Measurements from ENCODE around the gene MRI1.
"Not testable (repeated sequence)": the region's sequence is repeated elsewhere in the genome, so short reads cannot be mapped to it uniquely, and the experiment has no call there.

The MRI1 gene

DNA sequence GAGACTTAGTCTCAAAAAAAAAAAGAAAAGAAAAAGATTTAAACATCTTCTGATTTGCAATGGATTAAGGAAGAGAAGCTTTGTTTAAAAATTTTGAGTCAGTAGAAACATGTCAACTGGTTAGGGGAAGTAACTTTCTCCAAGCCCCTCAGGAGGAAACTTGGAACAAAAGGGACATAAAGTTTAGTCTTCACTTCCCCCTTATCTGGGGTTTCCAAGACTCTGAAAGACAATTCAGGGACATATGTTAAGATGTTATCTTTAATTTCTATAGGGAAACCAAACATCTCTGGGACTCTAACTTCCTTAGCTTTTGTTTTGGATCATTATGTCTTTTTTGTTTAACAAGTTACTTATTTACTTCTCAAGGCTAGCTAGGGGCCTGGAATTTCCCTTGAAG is 20.1 kb upstream of the MRI1 start:
- TF ChIP-seq, protein P1, sequence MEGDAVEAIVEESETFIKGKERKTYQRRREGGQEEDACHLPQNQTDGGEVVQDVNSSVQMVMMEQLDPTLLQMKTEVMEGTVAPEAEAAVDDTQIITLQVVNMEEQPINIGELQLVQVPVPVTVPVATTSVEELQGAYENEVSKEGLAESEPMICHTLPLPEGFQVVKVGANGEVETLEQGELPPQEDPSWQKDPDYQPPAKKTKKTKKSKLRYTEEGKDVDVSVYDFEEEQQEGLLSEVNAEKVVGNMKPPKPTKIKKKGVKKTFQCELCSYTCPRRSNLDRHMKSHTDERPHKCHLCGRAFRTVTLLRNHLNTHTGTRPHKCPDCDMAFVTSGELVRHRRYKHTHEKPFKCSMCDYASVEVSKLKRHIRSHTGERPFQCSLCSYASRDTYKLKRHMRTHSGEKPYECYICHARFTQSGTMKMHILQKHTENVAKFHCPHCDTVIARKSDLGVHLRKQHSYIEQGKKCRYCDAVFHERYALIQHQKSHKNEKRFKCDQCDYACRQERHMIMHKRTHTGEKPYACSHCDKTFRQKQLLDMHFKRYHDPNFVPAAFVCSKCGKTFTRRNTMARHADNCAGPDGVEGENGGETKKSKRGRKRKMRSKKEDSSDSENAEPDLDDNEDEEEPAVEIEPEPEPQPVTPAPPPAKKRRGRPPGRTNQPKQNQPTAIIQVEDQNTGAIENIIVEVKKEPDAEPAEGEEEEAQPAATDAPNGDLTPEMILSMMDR (IDR thresholded peaks at IDR 0.05; ENCODE audit: insufficient read depth, low read depth, low read length, missing control alignments) = no peak
- H3K4me3 ChIP-seq (ENCODE audit: low read depth, low read length) = no peak overlapping the region
- no peak for DNase-seq (ENCODE audit: low read depth)

DNA sequence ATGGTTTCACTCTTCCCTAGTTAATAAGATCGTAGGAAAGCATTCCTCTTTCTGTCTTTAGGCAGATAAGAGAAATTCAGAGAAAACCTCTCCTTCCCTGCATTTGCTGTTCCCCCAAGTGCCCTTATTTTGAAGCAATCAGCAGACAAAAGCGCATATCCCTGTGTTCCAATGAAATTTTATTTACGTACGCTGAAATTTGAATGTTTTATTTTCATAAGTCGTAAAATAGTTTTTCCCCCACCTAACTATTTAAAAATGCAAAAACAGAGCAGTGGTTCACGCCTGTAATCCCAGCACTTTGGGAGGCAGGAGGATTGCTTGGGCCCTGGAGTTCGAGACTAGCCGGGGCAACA is 17.2 kb upstream of the MRI1 start:
- no peak for DNase-seq (ENCODE audit: low read depth)
- peak overlapping the region; percentile 55 for H3K4me3 ChIP-seq (ENCODE audit: low read depth, low read length)
- TF ChIP-seq, protein P1 (IDR thresholded peaks at IDR 0.05; ENCODE audit: insufficient read depth, low read depth, low read length, missing control alignments) = no peak

DNA sequence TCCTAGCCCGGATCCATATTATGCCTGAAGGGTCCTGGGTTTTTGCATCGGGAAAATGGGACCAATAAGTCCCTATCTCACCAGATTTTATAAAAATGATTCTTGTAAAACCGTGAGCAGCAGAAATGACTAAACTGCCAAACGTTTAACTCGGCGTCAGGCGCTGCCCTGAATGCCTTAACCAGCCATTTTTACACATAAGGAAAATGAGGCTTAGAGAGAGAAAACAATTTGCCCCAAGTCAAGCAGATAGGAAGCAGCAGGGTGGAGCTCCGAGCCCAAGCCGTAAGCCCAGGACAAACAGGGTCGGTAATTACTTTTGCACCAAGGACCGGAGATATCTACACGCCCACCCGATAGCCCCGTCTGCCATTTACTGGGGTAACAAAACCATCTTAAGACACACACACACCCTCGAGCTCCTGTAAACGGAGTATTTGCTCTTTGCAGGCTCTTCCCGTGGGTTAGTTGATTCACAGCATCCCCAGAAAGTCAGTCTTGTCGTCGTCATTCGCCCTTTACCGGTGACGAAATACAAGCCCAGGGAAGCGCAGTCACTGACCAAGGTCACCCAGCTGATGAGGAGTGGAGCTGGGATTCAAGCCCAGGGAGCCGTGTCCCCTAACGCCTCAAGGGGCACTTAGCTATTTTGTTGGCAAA is 16.0 kb upstream of the MRI1 start:
- DNase-seq (ENCODE audit: low read depth) = peak; percentile 26
- TF ChIP-seq, protein P1 (IDR thresholded peaks at IDR 0.05; ENCODE audit: insufficient read depth, low read depth, low read length, missing control alignments) = no peak
- peak overlapping the region; percentile 81 for H3K4me3 ChIP-seq (ENCODE audit: low read depth, low read length)

DNA sequence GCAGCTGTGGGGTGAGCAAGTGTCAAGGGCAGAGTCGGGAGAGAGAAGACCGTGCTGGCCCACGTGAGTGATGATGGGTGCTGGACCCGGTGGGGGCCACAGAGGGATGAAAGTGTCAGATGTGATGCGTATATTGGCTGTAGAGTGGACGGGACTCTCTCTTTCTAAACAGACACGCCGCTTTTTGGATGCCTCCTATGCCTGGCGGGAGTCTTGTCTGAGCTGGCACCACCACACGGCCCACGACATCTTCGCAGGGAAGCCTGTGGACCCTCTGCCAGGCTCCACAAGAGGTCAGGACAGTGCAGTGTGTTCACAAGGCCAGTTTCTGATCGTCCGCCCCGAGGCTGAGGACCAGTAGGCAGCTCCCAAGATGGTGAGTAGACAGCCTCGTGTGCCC is 12.9 kb upstream of the MRI1 start:
- DNase-seq (ENCODE audit: low read depth) = no peak
- TF ChIP-seq, protein P1 (IDR thresholded peaks at IDR 0.05; ENCODE audit: insufficient read depth, low read depth, low read length, missing control alignments) = no peak

DNA sequence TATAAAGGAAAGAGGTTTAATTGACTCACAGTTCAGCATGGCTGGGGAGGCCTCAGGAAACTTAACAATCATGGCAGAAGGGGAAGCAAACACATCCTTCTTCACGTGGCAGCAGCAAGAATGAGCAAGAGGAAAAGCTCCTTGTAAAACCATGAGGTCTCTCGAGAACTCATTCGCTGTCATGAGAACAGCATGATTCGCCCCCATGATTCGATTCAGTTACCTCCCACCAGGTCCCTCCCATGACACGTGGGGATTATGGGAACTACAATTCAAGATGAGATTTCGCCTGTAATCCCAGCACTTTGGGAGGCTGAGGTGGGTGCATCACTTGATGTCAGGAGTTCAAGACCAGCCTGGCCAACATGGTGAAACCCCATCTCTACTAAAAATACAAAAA is 10.7 kb upstream of the MRI1 start:
- not testable (repeated sequence) for H3K4me3 ChIP-seq (ENCODE audit: low read depth, low read length); DNase-seq (ENCODE audit: low read depth)

More for the DNA sequence above, 12.9 kb upstream of the MRI1 start:
- no peak overlapping the region for H3K4me3 ChIP-seq (ENCODE audit: low read depth, low read length)

DNA sequence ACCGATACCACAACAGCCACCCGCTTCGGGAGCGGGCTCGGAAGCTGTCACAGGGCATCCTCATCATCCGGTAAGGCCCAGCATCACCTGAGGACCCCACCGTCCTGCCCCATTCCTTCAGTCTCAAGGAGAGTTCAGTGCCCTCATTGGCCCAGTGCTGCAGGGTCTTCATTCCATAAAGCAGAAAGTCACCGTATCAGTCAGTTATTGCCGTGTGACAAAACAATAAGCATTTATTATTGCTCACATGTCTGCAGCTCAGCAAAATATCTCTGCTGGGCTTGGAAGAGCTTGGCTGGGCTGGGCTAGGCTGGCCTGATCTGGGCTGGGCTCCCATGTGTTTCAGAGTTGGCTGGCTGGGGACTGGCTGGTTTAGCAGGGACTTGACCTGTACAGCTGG is 8.1 kb upstream of the MRI1 start:
- DNase-seq (ENCODE audit: low read depth) = no peak
- TF ChIP-seq, protein P1 (IDR thresholded peaks at IDR 0.05; ENCODE audit: insufficient read depth, low read depth, low read length, missing control alignments) = no peak
- no peak overlapping the region for H3K4me3 ChIP-seq (ENCODE audit: low read depth, low read length)

DNA sequence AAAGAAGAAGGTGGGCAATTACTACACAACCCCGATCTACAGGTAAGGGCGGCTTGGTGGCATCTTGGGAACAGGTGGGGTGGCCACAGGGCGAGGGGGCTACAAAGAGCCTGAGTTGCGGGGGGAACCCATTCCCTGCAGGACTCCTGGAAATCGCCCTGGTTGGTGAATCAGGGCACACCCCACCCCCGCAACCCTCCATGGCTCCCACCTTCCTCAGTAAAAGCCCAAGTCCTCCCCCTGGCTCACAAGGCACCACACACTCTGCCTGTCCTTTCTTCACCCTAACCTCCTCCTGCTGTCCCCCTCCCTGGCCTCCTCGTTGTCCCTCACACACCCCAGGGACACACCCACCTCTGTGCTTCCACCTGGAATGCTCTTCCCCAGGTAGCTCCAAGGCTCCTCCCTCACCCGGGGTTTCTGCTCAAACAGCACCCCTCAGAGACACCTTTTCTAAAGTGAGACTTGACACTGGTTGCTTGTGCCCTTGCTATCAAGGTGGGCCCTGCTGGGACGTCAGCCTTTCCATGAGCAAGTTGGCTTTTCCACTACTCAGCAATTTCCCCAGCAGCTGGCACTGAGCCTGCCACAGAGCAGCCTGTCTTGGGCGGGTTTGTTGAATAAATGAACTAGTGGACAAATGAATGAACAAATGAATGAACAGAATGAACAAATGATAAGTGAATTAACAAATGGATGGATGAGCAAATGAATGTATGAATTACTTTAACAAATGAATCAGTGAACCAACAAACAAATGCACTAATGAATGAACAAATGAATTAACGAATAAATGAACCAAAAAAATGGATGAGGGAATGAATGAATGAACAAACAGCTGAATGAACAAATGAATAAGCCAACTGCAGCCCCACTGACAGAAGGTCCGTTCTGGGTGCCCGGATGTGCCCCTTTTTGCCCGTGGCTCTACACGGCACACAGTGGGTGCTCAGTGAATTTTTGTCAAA is 6.2 kb upstream of the MRI1 start:
- no peak for DNase-seq (ENCODE audit: low read depth)
- TF ChIP-seq, protein P1 (IDR thresholded peaks at IDR 0.05; ENCODE audit: insufficient read depth, low read depth, low read length, missing control alignments) = no peak
- H3K4me3 ChIP-seq (ENCODE audit: low read depth, low read length) = no peak overlapping the region
